Epithelial cell of esophagus (primary cell): Measurements from ENCODE around the gene HOOK2.

Experiments used
- DNase-seq: peaks from one replicate; pipeline ENCODE4 v3.0.0; 2010; ENCODE audit warnings: low read depth
- H3K4me3 ChIP-seq: 2 replicates; pipeline ENCODE4 v1.5.1; 2011; ENCODE audit warnings: mild to moderate bottlenecking, low read length, control low read depth
- TF ChIP-seq, protein P1 (sequence below): IDR thresholded peaks from 2 replicates; pipeline ENCODE4 v1.5.1; 2011; ENCODE audit warnings: low read depth, mild to moderate bottlenecking, low read length, control low read depth, inconsistent platforms; ENCODE audit not compliant: insufficient read depth; ENCODE audit errors: missing control alignments

Gene HOOK2

DNA sequence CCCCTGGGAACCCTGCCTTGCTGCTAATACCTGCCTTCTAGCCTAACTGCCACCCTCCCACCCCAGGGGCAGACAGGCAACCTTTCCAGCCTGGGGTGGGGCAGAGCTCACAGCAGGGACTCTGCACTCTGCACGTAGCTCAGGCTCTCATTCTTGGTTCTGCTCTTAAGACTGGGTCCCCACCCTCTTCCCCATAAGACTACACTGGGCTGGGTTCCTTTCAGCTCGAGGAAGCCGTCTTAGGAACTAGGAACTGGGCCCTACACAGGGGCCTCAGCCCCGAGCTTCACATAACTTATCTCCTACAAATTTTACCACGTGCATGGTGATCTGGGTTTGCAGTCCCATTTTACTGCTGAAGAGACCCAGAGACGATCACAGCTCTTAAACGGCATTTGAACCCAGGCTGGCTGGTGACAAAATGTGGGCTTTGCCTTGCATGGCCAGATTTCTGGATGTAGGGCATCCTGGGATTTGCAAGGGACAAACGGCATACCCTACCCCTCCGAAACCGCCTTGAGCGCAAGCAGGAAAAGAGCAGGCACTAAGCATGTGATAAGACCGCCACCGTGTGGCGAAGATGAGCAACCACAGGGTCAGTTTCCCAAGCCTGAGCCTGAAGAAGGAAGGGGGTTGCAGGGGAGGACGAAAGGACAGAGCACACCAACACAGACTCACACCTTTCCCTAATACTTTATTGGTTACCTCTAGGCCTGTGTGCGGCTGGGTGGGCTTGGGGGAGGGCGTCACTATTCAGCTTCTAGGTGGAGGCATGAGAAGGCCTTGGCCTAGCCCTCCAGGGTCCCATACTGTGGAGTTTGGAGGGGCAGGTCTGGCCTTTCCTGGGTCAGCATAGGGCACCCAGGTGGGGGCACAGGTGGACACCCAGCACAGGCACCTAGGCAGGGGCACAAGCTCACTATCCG is 21.1 kb upstream of the HOOK2 start:
- DNase-seq, result peak; percentile 78
- no peak overlapping the region for H3K4me3 ChIP-seq
- TF ChIP-seq, protein P1, sequence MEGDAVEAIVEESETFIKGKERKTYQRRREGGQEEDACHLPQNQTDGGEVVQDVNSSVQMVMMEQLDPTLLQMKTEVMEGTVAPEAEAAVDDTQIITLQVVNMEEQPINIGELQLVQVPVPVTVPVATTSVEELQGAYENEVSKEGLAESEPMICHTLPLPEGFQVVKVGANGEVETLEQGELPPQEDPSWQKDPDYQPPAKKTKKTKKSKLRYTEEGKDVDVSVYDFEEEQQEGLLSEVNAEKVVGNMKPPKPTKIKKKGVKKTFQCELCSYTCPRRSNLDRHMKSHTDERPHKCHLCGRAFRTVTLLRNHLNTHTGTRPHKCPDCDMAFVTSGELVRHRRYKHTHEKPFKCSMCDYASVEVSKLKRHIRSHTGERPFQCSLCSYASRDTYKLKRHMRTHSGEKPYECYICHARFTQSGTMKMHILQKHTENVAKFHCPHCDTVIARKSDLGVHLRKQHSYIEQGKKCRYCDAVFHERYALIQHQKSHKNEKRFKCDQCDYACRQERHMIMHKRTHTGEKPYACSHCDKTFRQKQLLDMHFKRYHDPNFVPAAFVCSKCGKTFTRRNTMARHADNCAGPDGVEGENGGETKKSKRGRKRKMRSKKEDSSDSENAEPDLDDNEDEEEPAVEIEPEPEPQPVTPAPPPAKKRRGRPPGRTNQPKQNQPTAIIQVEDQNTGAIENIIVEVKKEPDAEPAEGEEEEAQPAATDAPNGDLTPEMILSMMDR, result peak; percentile 97

DNA sequence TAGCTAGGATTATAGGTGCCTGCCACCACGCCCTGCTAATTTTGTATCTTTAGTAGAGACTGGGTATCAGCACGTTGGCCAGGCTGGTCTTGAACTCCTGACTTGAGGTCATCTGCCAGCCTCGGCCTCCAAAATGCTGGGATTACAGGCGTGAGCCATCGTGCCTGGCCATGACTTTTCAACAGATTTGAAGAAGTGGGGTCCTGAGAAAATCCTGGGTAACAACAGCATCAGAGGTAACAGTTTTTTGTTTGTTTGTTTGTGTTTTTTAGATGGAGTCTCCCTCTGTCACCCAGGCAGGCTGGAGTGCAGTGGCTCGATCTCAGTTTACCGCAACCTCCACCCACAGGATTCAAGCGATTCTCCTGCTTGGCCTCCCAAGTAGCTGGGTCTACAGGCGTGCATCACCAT is 19.6 kb upstream of the HOOK2 start:
- DNase-seq, result no peak
- TF ChIP-seq, protein P1, result no peak

DNA sequence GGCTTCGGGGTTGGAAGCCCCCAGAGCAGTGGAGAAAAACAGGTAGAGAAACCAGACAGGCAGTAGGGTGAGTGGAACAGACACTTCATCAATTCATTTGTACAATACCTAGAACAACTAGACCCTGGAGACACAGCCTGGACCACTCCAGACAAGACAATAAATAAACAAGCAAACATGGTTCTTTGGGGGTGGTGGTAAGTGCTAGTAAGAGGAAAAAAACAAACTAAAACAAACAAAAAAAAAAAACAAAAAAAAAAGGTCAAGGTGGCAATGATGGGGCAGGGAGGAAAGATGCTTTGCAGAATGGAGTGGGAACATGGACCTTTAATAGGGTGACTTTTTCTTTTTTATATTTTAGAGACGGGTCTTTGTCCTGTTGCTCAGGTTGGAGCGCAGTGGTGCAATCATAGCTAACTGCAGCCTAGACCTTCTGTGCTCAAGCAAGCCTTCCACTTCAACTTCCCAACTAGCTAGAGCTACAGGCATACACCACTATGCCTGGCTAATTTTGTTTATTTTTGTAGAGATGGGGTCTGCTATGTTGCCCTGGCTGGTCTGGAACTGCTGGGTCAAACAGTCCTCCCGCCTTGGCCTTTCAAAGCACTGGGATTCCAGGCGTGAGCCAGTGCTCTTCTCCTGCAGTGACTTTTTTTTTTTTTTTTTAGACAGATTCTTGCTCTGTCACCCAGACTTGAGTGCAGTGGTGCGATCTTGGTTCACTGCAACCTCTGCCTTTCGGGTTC is 19.0 kb upstream of the HOOK2 start:
- no peak for DNase-seq
- no peak overlapping the region for H3K4me3 ChIP-seq
- TF ChIP-seq, protein P1, result no peak

More for the DNA sequence above, 19.6 kb upstream of the HOOK2 start:
- H3K4me3 ChIP-seq, result no peak overlapping the region

DNA sequence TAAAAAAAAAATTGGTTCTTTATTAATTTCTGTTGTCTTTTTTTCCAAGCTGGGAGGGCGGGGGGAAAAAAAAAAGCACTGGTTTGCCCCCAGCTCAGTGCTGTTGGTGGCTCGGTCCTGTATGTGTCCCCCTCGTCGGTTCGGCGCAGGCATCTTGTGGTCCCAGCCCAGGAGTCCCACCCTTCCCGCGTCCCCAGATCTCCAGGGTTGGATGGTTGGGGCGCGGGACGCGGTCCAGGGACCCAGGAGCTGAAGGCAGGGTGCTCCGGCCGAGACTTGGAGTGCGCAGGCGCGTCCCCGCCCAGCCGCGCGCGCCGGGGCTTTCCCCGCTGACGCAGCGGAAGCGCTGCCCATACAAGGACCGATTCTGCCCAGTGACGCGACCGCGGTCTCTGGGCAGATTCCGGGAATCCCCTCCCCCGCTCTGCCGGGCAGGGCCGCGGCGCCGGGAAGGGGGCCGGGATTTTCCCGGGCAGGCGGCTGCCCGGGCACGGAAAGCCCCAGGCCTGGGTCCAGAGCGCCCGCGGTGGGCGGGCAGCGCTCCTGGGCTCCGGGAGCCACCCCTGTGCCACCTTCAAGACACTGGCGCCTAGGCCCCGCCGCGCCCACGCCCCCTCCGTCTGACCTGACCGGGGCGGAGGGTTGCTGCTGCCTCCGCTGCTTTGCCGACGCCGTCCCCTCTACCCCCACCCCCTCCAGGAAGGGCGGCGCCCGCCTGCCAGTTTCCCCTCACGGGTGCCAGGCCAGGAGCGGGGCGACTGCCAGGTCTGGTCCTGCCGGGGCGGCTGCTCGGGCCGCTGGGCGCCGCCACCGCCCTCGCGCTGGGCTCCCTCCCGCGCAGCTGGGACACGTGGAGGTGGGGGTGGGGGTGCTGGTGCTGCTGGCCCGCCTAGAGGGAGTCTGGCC is 18.2 kb upstream of the HOOK2 start:
- peak; percentile 96 for DNase-seq
- TF ChIP-seq, protein P1, result no peak
- H3K4me3 ChIP-seq, result peak overlapping the region; percentile 92

DNA sequence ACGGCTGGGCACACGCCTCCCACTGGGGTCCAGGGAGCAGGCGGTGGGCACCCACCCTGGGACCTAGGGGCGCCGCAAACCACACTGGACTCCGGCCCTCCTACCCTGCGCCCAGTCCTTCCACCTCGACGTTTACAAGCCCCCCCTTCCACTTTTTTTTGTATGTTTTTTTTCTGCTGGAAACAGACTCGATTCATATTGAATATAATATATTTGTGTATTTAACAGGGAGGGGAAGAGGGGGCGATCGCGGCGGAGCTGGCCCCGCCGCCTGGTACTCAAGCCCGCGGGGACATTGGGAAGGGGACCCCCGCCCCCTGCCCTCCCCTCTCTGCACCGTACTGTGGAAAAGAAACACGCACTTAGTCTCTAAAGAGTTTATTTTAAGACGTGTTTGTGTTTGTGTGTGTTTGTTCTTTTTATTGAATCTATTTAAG is 17.5 kb upstream of the HOOK2 start:
- TF ChIP-seq, protein P1, result no peak
- peak overlapping the region; percentile 92 for H3K4me3 ChIP-seq
- DNase-seq, result no peak
